Ishikawa (cell line): ENCODE measurements around the gene IFRD2.

Experiments
- CEBPB ChIP-seq: IDR thresholded peaks from 2 replicates; pipeline ENCODE4 v1.6.1; 2012
- CREB1 ChIP-seq: IDR thresholded peaks from 2 replicates; pipeline ENCODE4 v1.6.1; 2012; ENCODE audit warnings: low read depth
- EGR1 ChIP-seq: IDR thresholded peaks from 2 replicates; pipeline ENCODE4 v1.6.1; 2012
- EP300 ChIP-seq: IDR thresholded peaks from 2 replicates; pipeline ENCODE4 v1.6.1; 2012; ENCODE audit warnings: borderline replicate concordance
- FOXM1 ChIP-seq: IDR thresholded peaks from 2 replicates; pipeline ENCODE4 v1.6.1; 2012; ENCODE audit warnings: low read depth, borderline replicate concordance
- NFIC ChIP-seq: IDR thresholded peaks from 2 replicates; pipeline ENCODE4 v1.6.1; 2012
- RAD21 ChIP-seq: IDR thresholded peaks from 2 replicates; pipeline ENCODE4 v1.6.1; 2012; ENCODE audit warnings: low read depth
- TAF1 ChIP-seq: IDR thresholded peaks from 2 replicates; pipeline ENCODE4 v1.6.1; 2012; ENCODE audit warnings: low read depth, mild to moderate bottlenecking
- TCF12 ChIP-seq: IDR thresholded peaks from 2 replicates; pipeline ENCODE4 v1.6.1; 2012; ENCODE audit warnings: low read depth
- TEAD4 ChIP-seq: IDR thresholded peaks from 2 replicates; pipeline ENCODE4 v1.6.1; 2012
- YY1 ChIP-seq: IDR thresholded peaks from 2 replicates; pipeline ENCODE4 v1.6.1; 2012; ENCODE audit warnings: low read depth
- ZBTB7A ChIP-seq: IDR thresholded peaks from 2 replicates; pipeline ENCODE4 v1.6.1; 2012; ENCODE audit warnings: low read depth
- TF ChIP-seq, protein P1 (sequence below): IDR thresholded peaks from 2 replicates; pipeline ENCODE4 v1.6.1; 2012
- TF ChIP-seq, protein P2 (sequence below): IDR thresholded peaks from 2 replicates; pipeline ENCODE4 v1.6.1; 2012
- TF ChIP-seq, protein P3 (sequence below): IDR thresholded peaks from 2 replicates; pipeline ENCODE4 v1.6.1; 2012; ENCODE audit warnings: low read depth, mild to moderate bottlenecking

IFRD2 gene

DNA sequence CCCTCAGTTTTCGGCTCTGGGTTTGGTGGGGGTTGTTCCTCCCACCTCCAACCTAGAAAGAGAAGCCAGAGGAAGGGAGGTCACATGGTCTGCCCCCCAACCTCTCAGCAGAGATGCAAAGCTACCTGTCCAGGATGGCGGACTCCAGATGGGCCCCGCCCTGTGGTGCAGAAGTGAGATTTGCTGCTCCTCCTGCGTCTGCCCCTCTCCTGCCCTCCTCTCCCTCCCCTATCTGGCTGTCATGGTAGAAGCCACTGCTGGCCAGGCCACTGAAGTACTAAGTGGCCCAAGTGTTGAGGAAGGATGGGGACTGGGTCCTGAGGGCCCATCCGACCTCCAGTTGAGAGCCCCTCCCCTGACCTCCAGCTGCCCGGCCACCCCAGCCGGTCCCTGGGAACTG is 25.4 kb downstream of the IFRD2 start:
- TF ChIP-seq YY1 (no peak), CEBPB (no peak), CREB1 (no peak), TAF1 (no peak), TEAD4 (no peak)
- TF ChIP-seq, protein P1, sequence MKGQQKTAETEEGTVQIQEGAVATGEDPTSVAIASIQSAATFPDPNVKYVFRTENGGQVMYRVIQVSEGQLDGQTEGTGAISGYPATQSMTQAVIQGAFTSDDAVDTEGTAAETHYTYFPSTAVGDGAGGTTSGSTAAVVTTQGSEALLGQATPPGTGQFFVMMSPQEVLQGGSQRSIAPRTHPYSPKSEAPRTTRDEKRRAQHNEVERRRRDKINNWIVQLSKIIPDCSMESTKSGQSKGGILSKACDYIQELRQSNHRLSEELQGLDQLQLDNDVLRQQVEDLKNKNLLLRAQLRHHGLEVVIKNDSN, result no peak; the same call in 1 of the 2 replicates
- TF ChIP-seq, protein P2, sequence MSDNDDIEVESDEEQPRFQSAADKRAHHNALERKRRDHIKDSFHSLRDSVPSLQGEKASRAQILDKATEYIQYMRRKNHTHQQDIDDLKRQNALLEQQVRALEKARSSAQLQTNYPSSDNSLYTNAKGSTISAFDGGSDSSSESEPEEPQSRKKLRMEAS, result no peak

DNA sequence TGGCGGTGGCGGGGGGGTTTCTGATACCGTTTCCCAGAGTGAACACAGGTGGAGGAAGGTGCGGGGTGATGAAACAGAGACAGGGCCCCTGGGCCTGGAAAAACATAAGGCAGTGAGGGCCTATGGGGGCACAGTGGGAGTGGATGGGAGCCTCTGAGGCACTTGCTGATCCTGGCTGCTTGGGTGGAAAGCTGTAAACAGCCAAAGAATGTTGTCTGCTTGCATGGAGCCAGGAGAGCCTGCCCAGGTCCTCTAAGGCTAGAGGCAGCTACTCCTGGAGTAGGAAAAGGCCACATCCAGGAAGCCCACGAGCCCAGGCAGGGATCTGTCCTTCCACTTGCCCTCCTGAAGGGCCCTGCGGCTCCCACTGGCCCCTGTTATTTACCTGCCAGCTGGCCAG is 26.2 kb downstream of the IFRD2 start:
- TF ChIP-seq, protein P2, result no peak
- TF ChIP-seq CREB1 (no peak), FOXM1 (no peak), CEBPB (no peak), TEAD4 (no peak), NFIC (no peak), TAF1 (no peak), RAD21 (no peak), YY1 (no peak), EP300 (no peak), ZBTB7A (no peak), TCF12 (no peak), EGR1 (no peak)
- TF ChIP-seq, protein P1, result no peak
- TF ChIP-seq, protein P3, sequence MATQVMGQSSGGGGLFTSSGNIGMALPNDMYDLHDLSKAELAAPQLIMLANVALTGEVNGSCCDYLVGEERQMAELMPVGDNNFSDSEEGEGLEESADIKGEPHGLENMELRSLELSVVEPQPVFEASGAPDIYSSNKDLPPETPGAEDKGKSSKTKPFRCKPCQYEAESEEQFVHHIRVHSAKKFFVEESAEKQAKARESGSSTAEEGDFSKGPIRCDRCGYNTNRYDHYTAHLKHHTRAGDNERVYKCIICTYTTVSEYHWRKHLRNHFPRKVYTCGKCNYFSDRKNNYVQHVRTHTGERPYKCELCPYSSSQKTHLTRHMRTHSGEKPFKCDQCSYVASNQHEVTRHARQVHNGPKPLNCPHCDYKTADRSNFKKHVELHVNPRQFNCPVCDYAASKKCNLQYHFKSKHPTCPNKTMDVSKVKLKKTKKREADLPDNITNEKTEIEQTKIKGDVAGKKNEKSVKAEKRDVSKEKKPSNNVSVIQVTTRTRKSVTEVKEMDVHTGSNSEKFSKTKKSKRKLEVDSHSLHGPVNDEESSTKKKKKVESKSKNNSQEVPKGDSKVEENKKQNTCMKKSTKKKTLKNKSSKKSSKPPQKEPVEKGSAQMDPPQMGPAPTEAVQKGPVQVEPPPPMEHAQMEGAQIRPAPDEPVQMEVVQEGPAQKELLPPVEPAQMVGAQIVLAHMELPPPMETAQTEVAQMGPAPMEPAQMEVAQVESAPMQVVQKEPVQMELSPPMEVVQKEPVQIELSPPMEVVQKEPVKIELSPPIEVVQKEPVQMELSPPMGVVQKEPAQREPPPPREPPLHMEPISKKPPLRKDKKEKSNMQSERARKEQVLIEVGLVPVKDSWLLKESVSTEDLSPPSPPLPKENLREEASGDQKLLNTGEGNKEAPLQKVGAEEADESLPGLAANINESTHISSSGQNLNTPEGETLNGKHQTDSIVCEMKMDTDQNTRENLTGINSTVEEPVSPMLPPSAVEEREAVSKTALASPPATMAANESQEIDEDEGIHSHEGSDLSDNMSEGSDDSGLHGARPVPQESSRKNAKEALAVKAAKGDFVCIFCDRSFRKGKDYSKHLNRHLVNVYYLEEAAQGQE, result no peak

DNA sequence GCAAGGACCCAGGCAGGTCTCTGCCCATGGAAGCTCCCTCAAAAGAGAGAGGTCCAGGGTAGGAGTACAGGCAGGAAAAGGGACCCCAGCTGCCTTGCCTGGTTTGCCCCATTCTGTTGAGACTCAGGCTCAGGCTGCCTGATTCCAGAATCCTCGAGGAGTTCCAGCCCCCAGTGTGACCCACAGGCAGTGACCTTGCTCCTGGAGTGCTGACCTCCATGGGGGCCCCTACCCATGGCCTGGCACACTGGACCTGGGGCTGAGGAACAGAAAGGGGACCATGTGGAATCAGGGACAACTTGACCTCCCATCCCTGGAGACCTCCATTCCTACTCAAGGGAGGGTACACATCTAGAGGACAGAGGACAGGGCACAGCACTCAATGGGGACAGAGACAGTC is 26.7 kb downstream of the IFRD2 start:
- TF ChIP-seq NFIC (no peak), CREB1 (no peak)
- TF ChIP-seq, protein P2, result no peak

DNA sequence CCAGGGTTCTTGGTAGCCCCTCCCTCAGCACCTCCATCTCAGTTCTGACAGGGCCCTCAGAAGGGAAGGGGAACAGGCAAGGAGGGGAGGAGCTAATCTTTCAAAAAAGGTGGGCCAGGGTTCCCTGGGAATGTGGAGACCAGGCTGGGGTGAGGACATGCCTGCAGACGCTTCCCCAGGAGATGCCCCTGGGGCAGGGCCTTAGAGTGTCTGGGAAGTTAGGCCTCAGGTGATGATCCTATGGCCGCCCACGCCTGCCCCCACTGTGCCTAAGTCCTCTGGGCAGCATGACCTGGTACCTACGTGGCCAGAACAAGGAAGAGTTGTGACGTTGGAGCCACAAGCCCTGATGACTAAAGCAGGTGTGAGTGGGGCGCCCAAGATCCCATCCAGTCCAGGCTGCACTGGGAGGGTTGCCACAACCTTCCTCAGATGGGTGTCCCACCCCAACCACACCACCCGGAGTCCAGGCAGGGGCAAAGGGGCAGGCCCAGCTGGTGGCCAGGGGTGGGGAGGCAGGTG is 27.2 kb downstream of the IFRD2 start:
- TF ChIP-seq ZBTB7A (peak; percentile 4; the same call in 1 of the 2 replicates), YY1 (no peak), EGR1 (peak; percentile 87)
- TF ChIP-seq, protein P3, result no peak

DNA sequence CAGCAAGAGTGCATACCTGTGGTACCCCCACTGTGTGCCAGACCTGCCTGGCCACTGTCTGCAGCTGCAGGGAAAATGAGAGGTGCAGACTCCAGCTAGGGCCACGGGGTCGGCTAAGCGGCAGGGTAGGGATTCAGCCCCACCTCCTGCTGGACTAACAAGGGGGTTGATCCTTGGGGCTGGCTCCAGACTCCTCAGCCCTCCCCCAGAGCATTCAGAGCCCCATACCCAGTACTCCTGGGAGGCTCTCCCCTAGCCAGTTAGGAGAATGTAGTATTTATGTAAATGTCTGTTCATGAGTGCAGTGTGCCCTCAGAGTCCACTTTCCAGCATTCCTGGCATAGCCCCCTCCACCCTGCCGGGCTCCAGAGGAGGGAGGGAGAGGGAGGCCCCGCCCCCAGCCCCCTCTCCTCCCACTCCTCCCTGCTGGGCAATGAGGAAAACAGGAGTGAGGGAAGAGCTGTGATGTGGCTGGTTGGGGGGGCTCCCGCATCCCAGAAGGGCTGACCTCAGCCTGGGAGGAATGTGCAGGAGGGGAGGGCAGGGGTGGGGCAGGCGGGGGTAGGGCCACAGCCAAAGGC is 27.8 kb downstream of the IFRD2 start:
- TF ChIP-seq ZBTB7A (peak; percentile 42), RAD21 (no peak), CREB1 (0 out of 2 replicates have a peak, but pooled peaks have one; percentile 45), EP300 (peak; percentile 69; the same call in 1 of the 2 replicates), CEBPB (no peak), TEAD4 (peak; percentile 93), FOXM1 (no peak; the same call in 1 of the 2 replicates), NFIC (peak; percentile 56; the same call in 1 of the 2 replicates), TCF12 (peak; percentile 83), EGR1 (peak; percentile 56), TAF1 (no peak; the same call in 1 of the 2 replicates)
- TF ChIP-seq, protein P1, result no peak; the same call in 1 of the 2 replicates
- TF ChIP-seq, protein P3, result no peak
- TF ChIP-seq, protein P2, result peak; percentile 34
